Suppressor macrophage treated with lipopolysaccharide for 4 hours (primary cell): ENCODE measurements around the gene NDE1.
"Not testable (repeated sequence)": the region's sequence is repeated elsewhere in the genome, so short reads cannot be mapped to it uniquely, and the experiment has no call there.

Source experiments
- DNase-seq: peaks from one replicate; pipeline ENCODE4 v3.0.0-alpha.2; 2020

The NDE1 gene

GRCh38 chr16:15650019-15650697 lies at the start of gene NDE1:
NDE1 (plus strand) TSS chr16:15650245; CDS start chr16:15664779, 14,534 bp downstream.
- DNase-seq = peak; percentile 95

GRCh38 chr16:15601212-15601879 lies 48.7 kb upstream of the NDE1 start:
- DNase-seq = no peak

GRCh38 chr16:15602285-15603044 lies 47.6 kb upstream of the NDE1 start:
- DNase-seq = no peak

GRCh38 chr16:15604460-15605440 lies 45.3 kb upstream of the NDE1 start:
- DNase-seq = no peak

- no peak for DNase-seq
These were observed 44.1 kb upstream of the NDE1 start for GRCh38 chr16:15605839-15606517.

GRCh38 chr16:15606518-15607220 lies 43.4 kb upstream of the NDE1 start:
- DNase-seq = no peak

- DNase-seq = not testable (repeated sequence)
These were observed 42.8 kb upstream of the NDE1 start for GRCh38 chr16:15607221-15607699.

GRCh38 chr16:15607700-15608396 lies 42.2 kb upstream of the NDE1 start:
- DNase-seq = peak; percentile 92

- DNase-seq = no peak
These were observed 41.4 kb upstream of the NDE1 start for GRCh38 chr16:15608398-15609285.

GRCh38 chr16:15609286-15609649 lies 40.8 kb upstream of the NDE1 start:
- no peak for DNase-seq

- DNase-seq = peak; percentile 50
These were observed 39.6 kb upstream of the NDE1 start for GRCh38 chr16:15610369-15610871.

GRCh38 chr16:15611610-15612009 lies 38.4 kb upstream of the NDE1 start:
- no peak for DNase-seq

GRCh38 chr16:15613676-15614075 lies 36.4 kb upstream of the NDE1 start:
- no peak for DNase-seq

GRCh38 chr16:15616012-15616411 lies 34.0 kb upstream of the NDE1 start:
- no peak for DNase-seq

- peak; percentile 25 for DNase-seq
These were observed 33.4 kb upstream of the NDE1 start for GRCh38 chr16:15616475-15617165.

GRCh38 chr16:15617901-15618300 lies 32.1 kb upstream of the NDE1 start:
- no peak for DNase-seq

GRCh38 chr16:15618392-15618791 lies 31.7 kb upstream of the NDE1 start:
- DNase-seq = no peak

GRCh38 chr16:15620611-15621195 lies 29.3 kb upstream of the NDE1 start:
- no peak for DNase-seq
